Fibroblast of the aortic adventitia (primary cell): ENCODE measurements around the gene NCS1. TPM values are rescaled to one million over a fixed set of nuclear protein-coding genes. Genes with fewer than 3 reads are reported as not detected.

Source experiments
- DNase-seq: peaks from one replicate; pipeline ENCODE4 v3.0.0-alpha.2; 2010; ENCODE audit warnings: low read depth
- H3K4me3 ChIP-seq: 2 replicates; pipeline ENCODE4 v1.5.1; 2011; ENCODE audit warnings: low read depth, mild to moderate bottlenecking, control low read depth, low read length, moderate library complexity
- total RNA-seq: library from RNA; depleted of rRNA; stranded (reverse); fragments of >200 nt; gene quantifications from 2 replicates; pipeline ENCODE4 v1.2.3, GENCODE V29; 2012; ENCODE audit warnings: low replicate concordance
- TF ChIP-seq, protein P1 (sequence below): IDR thresholded peaks from 2 replicates; pipeline ENCODE4 v1.5.1; 2011; ENCODE audit warnings: mild to moderate bottlenecking, low read length, control low read depth, inconsistent platforms; ENCODE audit not compliant: insufficient read depth

The NCS1 gene
- total RNA-seq, 1 donor, result 39.2 TPM

DNA sequence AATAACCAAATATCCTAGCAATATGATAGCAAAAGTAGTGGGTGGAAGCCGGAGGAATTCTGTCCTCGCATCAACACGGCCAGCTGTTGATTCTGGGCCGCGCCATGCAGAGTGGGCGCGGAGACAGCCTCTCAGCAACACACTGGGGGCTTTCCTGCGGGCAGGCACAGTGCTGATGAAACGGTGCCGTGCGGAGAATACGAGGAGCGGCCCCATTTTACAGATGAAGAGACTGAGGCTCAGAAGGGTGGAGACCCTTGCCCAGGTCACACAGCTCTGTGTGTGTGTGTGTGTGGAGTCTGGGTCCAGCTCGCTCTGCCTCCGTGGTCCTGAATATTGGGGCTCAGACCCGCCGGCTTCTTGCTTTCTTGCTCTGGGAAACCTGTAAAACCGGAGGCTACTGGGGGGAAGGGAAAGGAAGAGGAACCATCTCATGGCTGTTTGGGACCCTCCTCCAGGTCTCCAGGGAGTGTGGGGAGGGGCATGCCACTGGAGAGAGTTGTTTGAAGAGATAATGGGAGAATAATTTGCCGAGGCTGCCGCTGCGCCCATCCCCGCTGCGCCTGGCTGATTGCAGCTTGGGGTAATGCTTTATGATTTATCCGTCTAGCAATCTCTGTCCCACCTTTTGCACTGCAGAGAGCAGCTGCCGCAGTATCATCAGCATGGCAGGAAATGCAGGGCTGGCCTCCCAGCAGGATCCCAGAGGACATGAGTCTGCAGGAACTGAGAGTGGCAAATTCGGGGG, 36.6 kb downstream of the NCS1 start:
- no peak for DNase-seq
- H3K4me3 ChIP-seq, result no peak overlapping the region
- TF ChIP-seq, protein P1, sequence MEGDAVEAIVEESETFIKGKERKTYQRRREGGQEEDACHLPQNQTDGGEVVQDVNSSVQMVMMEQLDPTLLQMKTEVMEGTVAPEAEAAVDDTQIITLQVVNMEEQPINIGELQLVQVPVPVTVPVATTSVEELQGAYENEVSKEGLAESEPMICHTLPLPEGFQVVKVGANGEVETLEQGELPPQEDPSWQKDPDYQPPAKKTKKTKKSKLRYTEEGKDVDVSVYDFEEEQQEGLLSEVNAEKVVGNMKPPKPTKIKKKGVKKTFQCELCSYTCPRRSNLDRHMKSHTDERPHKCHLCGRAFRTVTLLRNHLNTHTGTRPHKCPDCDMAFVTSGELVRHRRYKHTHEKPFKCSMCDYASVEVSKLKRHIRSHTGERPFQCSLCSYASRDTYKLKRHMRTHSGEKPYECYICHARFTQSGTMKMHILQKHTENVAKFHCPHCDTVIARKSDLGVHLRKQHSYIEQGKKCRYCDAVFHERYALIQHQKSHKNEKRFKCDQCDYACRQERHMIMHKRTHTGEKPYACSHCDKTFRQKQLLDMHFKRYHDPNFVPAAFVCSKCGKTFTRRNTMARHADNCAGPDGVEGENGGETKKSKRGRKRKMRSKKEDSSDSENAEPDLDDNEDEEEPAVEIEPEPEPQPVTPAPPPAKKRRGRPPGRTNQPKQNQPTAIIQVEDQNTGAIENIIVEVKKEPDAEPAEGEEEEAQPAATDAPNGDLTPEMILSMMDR, result no peak

DNA sequence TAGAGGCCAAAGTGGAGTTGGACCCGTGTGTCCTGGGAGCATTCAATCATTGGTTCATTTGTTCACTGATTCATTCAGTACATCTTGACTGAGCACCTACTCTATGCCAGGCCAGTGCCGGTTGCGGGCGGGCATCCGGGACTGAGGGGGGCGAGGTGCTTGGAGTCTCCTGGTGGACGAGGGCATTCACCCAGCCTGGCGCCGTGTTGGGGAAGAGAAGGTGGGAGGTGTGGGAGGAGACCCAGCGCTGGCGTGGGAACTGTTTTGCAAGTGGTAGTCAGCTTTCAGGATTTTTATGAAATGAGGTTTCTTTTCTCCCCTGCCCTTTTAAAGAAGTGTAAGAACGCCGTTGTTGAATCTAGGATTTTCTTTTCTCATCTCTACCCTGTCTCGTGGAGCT, 37.2 kb downstream of the NCS1 start:
- DNase-seq, result no peak
- TF ChIP-seq, protein P1, result no peak
- H3K4me3 ChIP-seq, result no peak overlapping the region

DNA sequence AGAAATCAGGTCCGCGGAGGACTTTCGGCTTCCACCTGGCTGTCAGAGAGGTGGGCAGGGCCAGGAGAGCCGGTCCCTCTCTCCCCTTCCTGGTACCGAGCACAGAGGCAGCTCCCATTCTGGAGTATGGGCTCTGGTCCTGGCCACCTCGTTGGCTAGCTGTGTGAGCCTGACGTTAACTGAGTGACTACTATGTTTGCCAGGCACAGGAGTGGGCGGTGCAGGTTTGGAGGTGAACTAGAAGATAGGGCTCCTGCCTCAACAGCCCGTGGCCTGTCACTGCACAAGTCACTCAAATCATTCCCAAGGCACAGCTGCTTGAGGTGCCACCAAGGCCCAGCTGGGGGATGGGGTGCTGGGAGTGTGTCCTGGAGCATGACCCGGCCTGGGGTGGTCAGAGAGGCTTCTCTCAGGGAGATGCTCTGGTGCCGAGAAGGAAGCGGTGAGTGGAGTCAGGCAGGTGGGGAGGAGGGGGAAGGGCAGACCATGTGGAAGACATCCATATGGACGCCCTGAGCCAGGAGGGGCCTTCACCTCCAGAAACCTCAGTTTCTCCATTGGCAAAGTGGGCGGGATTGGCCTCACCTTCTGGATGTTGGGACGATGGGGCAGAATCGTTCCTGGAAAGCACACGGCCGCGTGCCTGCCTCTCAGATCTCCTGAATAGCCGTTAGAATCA, 39.5 kb downstream of the NCS1 start:
- no peak for DNase-seq
- TF ChIP-seq, protein P1, result no peak

DNA sequence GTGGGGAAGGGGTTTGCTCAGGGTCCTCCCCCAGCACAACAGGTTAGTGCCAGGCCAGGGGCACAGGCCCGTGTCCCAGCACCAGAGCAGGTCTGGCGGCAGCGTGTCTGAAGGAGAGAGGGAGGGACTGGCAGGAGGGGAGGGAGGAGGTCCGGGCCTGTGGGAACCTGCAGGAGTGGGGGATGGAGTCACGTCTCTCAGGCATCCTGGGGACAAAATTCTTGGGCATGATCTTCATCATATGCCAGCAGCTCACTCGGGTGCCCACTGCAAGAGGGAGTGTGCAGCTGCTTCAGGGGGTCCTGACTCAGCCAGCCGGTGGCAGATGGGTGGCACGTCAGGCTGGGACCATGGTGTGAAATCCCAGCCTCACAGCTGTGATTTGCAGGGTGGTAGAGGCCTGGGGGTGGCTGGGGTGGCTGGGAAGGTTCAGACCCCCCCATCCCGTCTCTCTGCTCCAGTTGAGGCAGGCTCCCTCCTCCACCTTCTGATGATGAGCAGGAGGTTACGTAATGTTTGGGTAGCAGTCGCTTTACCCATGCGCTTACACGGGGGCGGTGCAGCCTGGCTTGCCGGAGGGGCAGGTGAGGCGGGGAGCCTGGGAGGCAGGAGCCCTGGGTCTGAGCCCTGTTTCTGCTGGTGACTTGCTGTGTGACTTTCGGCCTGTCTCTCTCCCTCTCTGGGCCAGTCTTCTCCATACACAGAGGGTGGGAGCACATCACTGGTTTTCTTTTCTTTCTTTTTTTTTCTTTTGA, 40.5 kb downstream of the NCS1 start:
- TF ChIP-seq, protein P1, result no peak
- no peak for DNase-seq

More for the DNA sequence above, 39.5 kb downstream of the NCS1 start:
- H3K4me3 ChIP-seq, result no peak overlapping the region

DNA sequence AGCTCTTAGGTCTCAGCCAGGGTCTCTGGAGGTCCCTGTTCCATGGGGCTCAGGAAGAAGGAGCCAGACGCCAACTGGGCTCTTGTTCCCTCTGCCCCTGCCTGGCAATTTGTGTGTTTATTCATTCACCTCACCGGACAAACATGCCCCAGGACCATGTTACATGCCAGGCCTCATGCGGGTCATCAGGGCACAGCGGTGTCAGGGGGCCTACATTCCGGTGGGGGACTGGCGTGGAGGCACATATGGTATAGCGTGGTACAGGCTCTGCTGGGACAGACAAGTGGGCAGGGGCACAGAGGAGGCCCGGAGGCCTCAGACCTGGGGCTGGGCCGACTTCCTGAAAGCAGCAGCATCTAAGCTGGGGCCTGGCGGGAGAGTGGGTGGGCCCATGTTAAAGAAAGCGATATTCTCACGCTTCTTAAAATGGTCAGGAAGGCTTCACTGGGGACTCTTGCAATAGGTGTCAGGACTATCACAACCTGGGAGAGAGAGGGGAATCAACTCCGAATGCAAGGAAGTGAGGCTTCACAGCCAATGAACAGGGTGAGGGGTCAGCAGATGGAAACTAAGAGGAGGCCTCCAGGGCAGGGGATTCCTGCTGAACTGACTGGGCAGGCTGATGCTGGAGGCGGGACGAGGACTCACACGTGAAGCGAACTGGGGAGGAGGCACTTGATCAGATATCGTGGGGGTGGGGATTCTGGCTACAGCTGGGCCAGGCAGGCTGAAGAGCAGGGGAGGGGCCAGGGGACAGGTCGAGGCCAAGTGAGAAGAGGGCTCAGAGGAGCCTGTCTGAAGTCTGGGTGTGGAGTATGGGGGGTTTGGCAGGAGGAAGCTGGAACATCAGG, 41.9 kb downstream of the NCS1 start:
- DNase-seq, result no peak
- TF ChIP-seq, protein P1, result no peak
- no peak overlapping the region for H3K4me3 ChIP-seq

More for the DNA sequence above, 40.5 kb downstream of the NCS1 start:
- H3K4me3 ChIP-seq, result no peak overlapping the region

DNA sequence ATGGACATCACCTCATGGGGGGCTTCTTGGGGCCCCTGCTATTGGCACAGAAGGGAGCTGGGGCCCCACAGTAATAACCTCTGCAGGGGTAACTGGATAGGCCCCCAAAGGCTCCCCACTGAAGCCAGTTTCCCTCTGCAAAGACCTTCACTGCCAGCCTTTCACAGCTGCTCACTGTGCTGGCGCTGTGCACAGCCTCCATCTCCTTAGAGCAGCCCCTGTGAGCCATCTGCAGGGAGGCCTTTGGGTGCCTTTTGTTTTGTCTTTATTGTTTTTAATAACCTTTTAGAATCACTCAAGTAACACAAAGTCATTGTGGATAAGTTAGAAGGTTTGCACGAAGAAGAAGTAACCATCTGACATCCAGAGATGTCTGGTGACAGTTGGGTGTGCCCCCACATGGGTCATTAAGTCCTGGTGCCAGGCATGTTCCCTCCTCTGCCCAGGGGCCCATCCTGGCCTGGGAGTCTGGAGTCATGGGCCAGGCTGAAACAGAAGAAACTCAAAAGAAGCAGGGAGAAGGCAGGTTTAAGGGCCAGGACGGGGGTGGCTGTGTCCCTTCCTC, 42.7 kb downstream of the NCS1 start:
- no peak overlapping the region for H3K4me3 ChIP-seq
- DNase-seq, result no peak
- TF ChIP-seq, protein P1, result no peak
